GM12891 (cell line): ENCODE data around the gene AFDN.
"Not testable (repeated sequence)": the region's sequence is repeated elsewhere in the genome, so short reads cannot be mapped to it uniquely, and the experiment has no call there.

Experiments used
- DNase-seq: peaks from one replicate; pipeline ENCODE4 v3.0.0; 2011; ENCODE audit warnings: low spot score; ENCODE audit not compliant: insufficient read length
- FAIRE-seq: peaks from 2 replicates; lab custom pipeline; 2011; peaks lifted over from hg19 to GRCh38; lab: Jason Lieb, UNC
- PAX5 ChIP-seq: IDR thresholded peaks from 2 replicates; pipeline ENCODE4 v1.6.1; 2011; ENCODE audit warnings: low read length, moderate library complexity, mild to moderate bottlenecking; ENCODE audit not compliant: insufficient read depth, severe bottlenecking
- POLR2A ChIP-seq: IDR thresholded peaks from 2 replicates; pipeline ENCODE4 v1.6.1; 2011; ENCODE audit warnings: low read depth, low read length, control low read depth
- POLR2AphosphoS5 ChIP-seq: IDR thresholded peaks from 2 replicates; pipeline ENCODE4 v1.6.1; 2011; ENCODE audit warnings: low read depth, low read length, control low read depth
- POU2F2 ChIP-seq: IDR thresholded peaks from 2 replicates; pipeline ENCODE4 v1.6.1; 2011; ENCODE audit warnings: low read depth, mild to moderate bottlenecking, control low read depth, low read length, moderate library complexity
- SPI1 ChIP-seq: IDR thresholded peaks from 2 replicates; pipeline ENCODE4 v1.6.1; 2011; ENCODE audit warnings: low read depth, low read length, control low read depth
- TAF1 ChIP-seq: IDR thresholded peaks from 2 replicates; pipeline ENCODE4 v1.6.1; 2011; ENCODE audit warnings: low read depth, low read length, control low read depth

AFDN gene

DNA sequence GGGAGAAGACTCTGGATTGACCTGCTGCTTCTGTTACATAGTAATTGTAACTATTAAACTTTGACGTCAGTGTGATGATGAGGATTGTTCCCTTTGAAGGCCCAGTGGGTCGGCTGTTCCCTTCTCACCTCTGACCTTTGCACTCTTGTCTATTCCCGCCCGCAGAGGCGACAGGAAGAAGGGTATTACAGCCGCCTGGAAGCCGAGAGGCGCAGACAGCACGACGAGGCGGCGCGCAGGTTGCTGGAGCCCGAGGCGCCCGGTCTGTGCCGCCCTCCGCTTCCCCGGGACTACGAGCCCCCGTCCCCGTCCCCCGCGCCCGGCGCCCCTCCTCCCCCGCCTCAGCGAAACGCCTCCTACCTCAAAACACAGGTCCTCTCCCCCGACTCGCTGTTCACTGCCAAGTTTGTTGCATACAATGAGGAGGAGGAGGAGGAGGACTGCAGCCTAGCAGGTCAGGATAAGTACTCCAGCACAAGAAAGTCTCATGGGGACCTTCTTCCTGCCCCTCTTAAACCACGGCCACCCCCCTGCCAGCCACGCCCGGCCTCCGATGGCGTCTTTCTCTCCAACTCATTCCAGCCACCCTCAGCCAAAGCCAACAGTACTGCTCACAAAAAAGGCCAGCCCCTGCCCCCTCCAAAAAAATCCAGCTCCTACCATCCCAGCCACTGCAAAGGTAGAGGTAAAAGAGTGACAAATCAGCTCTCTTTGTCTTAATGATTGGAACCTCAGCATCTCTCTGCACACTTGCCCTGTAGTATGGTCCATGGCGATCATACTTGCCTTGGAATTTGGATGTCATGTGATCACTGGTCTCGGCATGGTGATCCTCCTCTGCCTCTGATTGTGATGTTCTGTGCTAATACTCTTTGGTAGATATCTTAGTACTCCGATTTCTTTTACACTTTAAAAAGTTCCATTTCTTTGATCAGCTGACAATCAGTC, 139.2 kb downstream of the AFDN start:
- no peak for TF ChIP-seq POLR2A
- TF ChIP-seq SPI1: no peak
- no peak for TF ChIP-seq TAF1
- no peak for TF ChIP-seq POU2F2
- TF ChIP-seq PAX5: no peak
- no peak for TF ChIP-seq POLR2AphosphoS5
- DNase-seq (no peak), FAIRE-seq (no peak)

DNA sequence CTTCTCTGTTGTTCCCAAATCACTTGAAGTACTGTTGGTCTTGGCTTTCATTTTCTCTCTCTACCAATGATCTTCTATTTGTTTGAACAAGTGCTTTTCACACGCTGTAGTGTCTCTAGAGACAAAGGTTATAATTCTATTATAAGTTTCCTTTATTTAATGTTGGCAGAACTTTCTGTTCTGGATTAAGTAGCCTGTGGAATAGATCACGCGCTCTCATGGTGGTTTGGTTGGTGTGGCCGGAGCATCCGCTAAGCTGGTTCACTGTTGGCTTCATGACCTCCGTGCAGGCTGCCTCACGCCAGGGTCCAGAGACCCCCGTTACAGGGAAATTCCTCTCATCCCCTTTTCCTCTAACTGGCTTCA, 139.8 kb downstream of the AFDN start:
- DNase-seq (no peak), FAIRE-seq (no peak)
- TF ChIP-seq POLR2A (no peak), POU2F2 (no peak), PAX5 (no peak), SPI1 (no peak), TAF1 (no peak), POLR2AphosphoS5 (no peak)

DNA sequence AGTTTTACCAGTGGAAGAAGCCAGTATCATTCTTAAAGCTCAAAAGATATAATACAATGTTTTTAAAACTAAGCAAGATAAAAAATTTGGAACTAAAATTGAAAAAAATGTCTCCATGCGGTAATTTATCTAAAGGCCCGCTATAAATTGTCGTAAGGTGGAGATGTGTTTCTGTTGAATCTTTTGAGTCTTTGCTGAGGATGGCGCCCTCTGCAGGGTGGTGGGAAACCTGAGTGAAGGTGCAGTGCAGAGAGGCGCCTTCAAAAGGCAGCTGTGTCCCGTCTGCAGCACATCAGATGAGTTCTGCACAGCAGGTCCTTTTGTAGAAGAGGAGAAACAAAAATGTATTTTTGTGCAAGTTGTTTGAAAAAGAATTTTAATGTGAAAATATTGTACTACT, 141.4 kb downstream of the AFDN start:
- no peak for DNase-seq
- no peak for FAIRE-seq
- TF ChIP-seq TAF1 (no peak), PAX5 (no peak), SPI1 (no peak)

DNA sequence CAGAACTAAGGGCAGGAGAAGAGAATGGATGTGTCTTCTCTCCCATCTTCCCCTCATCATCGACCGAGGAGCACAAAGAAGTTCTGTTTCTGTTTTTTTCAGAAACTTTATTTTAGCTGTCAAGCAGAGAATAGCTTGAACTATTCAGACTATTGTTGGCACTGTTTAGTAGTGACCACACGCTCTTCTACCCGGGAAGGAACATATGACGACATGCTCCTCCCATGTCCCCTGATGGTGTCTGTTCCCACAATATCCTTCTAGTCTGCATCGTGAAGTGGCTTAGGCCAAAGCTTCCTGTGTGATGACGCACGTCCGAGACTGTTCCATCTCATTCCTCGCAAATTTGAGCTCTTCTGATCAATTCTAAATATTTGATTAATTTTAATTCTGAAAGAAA, 143.5 kb downstream of the AFDN start:
- no peak for FAIRE-seq
- no peak for DNase-seq
- TF ChIP-seq PAX5 (no peak), POLR2AphosphoS5 (no peak), POLR2A (no peak), POU2F2 (no peak), TAF1 (no peak), SPI1 (no peak)

DNA sequence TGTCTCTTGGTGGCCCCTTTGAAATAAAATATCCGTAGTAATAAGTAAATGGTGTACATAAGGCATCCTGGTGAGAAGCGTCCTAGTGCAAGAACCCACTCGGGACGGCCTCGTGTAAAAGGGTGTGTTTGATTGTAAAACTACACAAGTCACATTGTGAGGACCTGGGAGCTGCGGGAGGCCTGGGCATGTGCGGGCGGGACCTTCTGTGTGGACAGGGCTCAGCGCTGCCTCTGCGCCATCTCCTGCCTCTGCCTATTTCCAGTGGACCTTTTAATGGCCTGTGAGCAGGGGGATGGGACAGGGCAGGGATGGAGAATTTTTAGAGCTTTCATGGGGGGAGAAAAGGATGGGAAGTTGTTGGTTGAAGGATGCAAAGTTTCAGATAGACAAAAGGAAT, 145.5 kb downstream of the AFDN start:
- TF ChIP-seq POLR2A (no peak), POU2F2 (no peak), POLR2AphosphoS5 (no peak), PAX5 (no peak), SPI1 (no peak), TAF1 (no peak)
- no peak for DNase-seq
- FAIRE-seq: no peak

DNA sequence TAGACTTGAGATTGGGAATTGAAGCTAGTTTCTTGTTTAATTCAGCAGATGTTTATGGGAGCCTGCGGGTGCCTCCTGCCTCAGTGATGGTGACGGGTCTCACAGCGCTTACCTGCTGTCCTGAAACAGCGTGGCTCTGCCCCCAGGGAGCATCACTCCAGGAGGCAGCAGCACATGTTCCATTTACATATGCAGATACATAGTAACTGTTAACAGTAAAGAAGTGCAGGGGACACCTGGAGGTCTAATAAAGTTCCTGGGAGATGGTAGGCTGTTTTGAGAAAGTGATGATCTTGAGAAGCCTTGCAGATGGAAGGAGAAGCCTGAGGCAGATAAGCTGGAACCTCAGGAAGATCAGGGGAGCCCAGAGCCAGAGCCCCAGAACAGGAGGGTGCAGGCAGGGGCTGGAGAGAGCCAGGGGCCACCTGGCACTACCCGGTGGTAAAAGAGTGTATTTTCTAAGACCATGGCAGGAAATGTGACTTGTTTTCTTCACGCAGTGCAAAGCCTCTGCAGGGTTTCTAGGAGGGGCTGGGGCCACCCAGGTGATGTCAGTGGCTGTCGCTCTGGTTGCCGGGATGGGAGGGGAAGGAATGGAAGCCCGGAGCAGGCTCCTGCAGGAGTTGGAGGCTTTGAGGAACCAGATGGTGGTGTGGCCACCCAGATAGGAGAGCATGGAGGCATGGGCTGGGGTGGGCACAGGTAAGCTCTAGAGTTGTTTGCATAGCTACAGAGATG, 146.6 kb downstream of the AFDN start:
- no peak for FAIRE-seq
- DNase-seq: no peak
- no peak for TF ChIP-seq POLR2AphosphoS5
- no peak for TF ChIP-seq TAF1
- no peak for TF ChIP-seq POU2F2
- TF ChIP-seq PAX5: no peak
- TF ChIP-seq SPI1: no peak
- TF ChIP-seq POLR2A: no peak

DNA sequence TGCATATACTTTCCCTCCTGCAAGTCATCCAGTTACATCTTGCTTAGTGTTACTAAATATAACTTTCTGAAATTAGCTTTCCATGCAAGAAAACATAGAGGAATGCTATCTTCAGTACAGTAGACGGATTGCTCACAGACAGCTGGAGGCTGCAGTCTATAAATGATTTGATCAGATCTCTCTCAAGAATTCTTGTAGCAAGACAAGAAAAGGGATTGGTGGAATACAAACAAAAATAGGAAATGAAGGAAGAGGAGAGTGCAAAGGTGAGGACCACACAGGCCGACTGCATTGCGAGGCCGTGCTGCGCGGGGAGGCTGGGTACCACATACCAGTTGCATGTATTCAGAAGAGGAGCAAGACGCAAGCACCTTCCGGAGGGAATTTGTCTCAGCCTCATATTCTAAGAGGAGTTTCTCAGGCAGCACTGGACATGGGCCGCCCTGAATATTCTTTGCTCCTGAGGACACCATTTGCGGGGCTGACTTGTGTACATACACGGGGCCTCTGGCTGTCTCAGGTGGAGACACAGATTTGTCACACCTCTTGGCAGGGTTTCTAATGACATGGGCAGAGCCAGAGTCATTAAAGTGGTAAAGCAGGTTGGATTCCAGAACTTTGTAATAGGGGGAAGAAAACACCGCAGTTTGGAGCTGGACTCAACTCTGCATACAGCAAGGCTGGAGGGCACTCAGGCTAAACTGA, 148.1 kb downstream of the AFDN start:
- DNase-seq: no peak
- no peak for TF ChIP-seq TAF1
- TF ChIP-seq SPI1: no peak
- FAIRE-seq: no peak

DNA sequence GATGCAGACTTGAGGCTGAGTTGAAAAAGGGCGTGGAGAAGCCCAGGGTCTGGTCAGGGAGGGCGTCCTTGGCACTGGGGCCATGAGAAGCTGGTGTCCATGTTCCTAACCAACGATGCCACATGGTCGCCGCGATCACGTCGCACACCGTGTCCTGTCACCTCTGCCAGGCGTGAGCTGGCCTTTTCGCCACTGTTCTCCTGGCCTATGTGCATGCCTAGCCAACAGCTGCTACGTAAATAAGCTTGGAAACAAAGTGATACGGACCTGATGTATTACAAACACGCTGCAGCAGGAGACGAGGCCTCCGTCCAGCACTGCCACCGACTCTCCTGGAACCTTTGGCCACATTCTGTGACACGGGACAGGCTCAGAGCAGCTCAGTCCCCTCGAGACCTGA, 148.7 kb downstream of the AFDN start:
- TF ChIP-seq PAX5 (no peak), TAF1 (no peak), SPI1 (no peak), POU2F2 (no peak), POLR2A (no peak), POLR2AphosphoS5 (no peak)
- no peak for DNase-seq
- no peak for FAIRE-seq

DNA sequence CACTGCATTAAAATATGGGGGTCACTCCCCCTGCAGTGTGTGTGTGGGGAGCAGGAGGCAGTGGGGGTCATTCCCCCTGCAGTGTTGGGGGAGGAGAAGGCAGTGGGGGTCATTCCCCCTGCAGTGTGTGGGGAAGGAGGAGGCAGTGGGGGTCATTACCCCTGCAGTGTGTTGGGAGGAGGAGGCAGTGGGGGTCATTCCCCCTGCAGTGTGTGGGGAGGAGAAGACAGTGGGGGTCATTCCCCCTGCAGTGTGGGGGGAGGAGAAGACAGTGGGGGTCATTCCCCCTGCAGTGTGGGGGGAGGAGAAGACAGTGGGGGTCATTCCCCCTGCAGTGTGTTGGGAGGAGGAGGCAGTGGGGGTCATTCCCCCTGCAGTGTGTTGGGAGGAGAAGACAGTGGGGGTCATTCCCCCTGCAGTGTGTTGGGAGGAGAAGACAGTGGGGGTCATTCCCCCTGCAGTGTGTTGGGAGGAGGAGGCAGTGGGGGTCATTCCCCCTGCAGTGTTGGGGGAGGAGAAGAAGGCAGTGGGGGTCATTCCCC, 149.5 kb downstream of the AFDN start:
- not testable (repeated sequence) for FAIRE-seq, DNase-seq
